Endodermal cell (in vitro differentiated cells): Measurements from ENCODE around the gene NUP85. TPM values are rescaled to one million over a fixed set of nuclear protein-coding genes. Genes with fewer than 3 reads are reported as not detected.
"Not testable (repeated sequence)": the region's sequence is repeated elsewhere in the genome, so short reads cannot be mapped to it uniquely, and the experiment has no call there.

ENCODE experiments used
- DNase-seq: peaks from one replicate; pipeline ENCODE4 v3.0.0-alpha.2; 2017
- H3K27ac ChIP-seq: 2 replicates; pipeline ENCODE4 v1.5.1; 2013; ENCODE audit warnings: mild to moderate bottlenecking, low read depth, low read length, moderate library complexity
- H3K27me3 ChIP-seq: 2 replicates; pipeline ENCODE4 v1.6.1; 2013; ENCODE audit warnings: mild to moderate bottlenecking, low read length, moderate library complexity; ENCODE audit not compliant: insufficient read depth, control insufficient read depth, poor library complexity, severe bottlenecking
- H3K36me3 ChIP-seq: 2 replicates; pipeline ENCODE4 v1.7.0; 2013; ENCODE audit warnings: mild to moderate bottlenecking, low read length, moderate library complexity; ENCODE audit not compliant: control insufficient read depth, insufficient read depth
- H3K4me1 ChIP-seq: one replicate; pipeline ENCODE4 v1.7.0; 2013; ENCODE audit warnings: low read length; ENCODE audit not compliant: control insufficient read depth, insufficient read depth
- H3K4me3 ChIP-seq: 2 replicates; pipeline ENCODE4 v1.5.1; 2013; ENCODE audit warnings: mild to moderate bottlenecking, low read length, moderate library complexity
- H3K9ac ChIP-seq: 2 replicates; pipeline ENCODE4 v1.6.1; 2013; ENCODE audit warnings: mild to moderate bottlenecking, low read length, moderate library complexity; ENCODE audit not compliant: poor library complexity, severe bottlenecking; ENCODE audit errors: extremely low read depth
- H3K9me3 ChIP-seq: 2 replicates; pipeline ENCODE4 v1.6.1; 2013; ENCODE audit warnings: mild to moderate bottlenecking, low read length, moderate library complexity; ENCODE audit not compliant: control insufficient read depth
- H3K27ac Mint-ChIP-seq: 2 replicates; pipeline ENCODE4 v1.8.0; 2020; ENCODE audit warnings: mixed read lengths
- H3K27me3 Mint-ChIP-seq: 2 replicates; pipeline ENCODE4 v1.8.0; 2021; ENCODE audit warnings: mild to moderate bottlenecking, mixed read lengths; ENCODE audit not compliant: insufficient read depth
- H3K36me3 Mint-ChIP-seq: 2 replicates; pipeline ENCODE4 v1.8.0; 2020; ENCODE audit warnings: low read depth, mixed read lengths
- H3K4me1 Mint-ChIP-seq: 2 replicates; pipeline ENCODE4 v1.8.0; 2020; ENCODE audit warnings: mixed read lengths
- H3K4me3 Mint-ChIP-seq: 2 replicates; pipeline ENCODE4 v1.8.0; 2020; ENCODE audit warnings: mild to moderate bottlenecking, moderate library complexity, mixed read lengths
- H3K9me3 Mint-ChIP-seq: 2 replicates; pipeline ENCODE4 v1.8.0; 2020; ENCODE audit warnings: mild to moderate bottlenecking, mixed read lengths
- WGBS, 2 experiments: methylation state at CpG; one replicate each; pipeline versions ENCODE4 v1.1.5 to v1.1.7; 2013; ENCODE audit warnings: missing lambda C conversion rate in 2 of 2, mixed read lengths in 1 of 2; ENCODE audit not compliant: insufficient coverage in 1 of 2, insufficient read length in 1 of 2; 5-methylcytosine and 5-hydroxymethylcytosine counted together
- total RNA-seq, 2 donors: library from RNA; stranded (reverse); fragmentation: NEBNext Ultra II Directional in 1 of 2; extraction: Animal tissue kit (Norgen Biotek cat#: 25700) in 1 of 2; gene quantifications; 2 replicates in 1 of 2; 3 replicates in 1 of 2; pipeline ENCODE4 v1.2.1, GENCODE V29; 2021
- TF ChIP-seq, protein P1 (sequence below): fragments of 200-600 bp; sonication (generic); conservative IDR thresholded peaks from 2 replicates; pipeline ENCODE4 v1.5.0; 2021; ENCODE audit warnings: antibody characterized with exemption, mild to moderate bottlenecking

NUP85 gene
- total RNA-seq, 2 donors from 2014 or later: 105 to 117 TPM

DNA sequence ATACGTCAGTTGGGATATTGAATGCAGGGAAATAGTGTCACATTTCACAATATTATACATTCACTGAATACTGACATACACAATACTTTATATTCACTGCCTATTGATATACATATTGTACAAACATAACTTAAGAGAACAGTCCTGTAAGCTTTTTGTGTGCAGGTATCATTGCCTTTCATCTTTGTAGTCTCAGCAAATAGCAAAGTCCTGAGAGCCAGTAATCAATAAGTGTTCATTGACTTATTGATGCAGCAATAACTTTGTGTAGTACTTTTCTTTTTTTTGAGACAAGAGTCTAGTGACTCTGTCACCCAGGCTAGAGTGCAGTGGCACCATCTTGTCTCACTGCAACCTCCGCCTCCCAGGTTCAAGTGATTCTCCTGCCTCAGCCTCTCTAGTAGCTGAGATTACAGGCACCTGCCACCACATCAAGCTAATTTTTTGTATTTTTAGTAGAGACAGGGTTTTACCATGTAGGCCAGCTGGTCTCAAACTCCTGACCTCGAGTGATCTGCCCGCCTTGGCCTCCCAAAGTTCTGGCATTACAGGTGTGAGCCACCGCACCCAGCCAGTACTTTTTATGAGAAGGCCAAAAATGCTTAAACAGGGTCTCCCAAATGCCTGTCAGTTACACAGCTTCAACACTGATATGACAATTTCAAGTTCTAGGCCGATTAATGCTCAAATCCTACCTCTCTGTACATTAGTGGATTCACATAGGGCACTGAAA is 5.4 kb upstream of the NUP85 start:
- Histone ChIP-seq H3K9me3 (no peaks in the 10 kb centered on the region), H3K4me3 (no peak overlapping the region), H3K4me1 (no peaks in the 10 kb centered on the region), H3K36me3 (no peaks in the 10 kb centered on the region), H3K27me3 (no peaks in the 10 kb centered on the region), H3K9ac (no peak overlapping the region), H3K27ac (no peak overlapping the region)
- Mint-ChIP-seq H3K4me1 (no peaks in the 10 kb centered on the region), H3K27ac (no peak overlapping the region), H3K4me3 (no peak overlapping the region), H3K27me3 (peaks cover 5% of the 10 kb centered on the region), H3K9me3 (no peaks in the 10 kb centered on the region), H3K36me3 (no peaks in the 10 kb centered on the region)
- DNase-seq: no peak
- TF ChIP-seq, protein P1, sequence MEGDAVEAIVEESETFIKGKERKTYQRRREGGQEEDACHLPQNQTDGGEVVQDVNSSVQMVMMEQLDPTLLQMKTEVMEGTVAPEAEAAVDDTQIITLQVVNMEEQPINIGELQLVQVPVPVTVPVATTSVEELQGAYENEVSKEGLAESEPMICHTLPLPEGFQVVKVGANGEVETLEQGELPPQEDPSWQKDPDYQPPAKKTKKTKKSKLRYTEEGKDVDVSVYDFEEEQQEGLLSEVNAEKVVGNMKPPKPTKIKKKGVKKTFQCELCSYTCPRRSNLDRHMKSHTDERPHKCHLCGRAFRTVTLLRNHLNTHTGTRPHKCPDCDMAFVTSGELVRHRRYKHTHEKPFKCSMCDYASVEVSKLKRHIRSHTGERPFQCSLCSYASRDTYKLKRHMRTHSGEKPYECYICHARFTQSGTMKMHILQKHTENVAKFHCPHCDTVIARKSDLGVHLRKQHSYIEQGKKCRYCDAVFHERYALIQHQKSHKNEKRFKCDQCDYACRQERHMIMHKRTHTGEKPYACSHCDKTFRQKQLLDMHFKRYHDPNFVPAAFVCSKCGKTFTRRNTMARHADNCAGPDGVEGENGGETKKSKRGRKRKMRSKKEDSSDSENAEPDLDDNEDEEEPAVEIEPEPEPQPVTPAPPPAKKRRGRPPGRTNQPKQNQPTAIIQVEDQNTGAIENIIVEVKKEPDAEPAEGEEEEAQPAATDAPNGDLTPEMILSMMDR: no peak
- WGBS, 2 experiments: 81 to 90% methylated on average over 3 to 6 of the region's 6 CpGs

DNA sequence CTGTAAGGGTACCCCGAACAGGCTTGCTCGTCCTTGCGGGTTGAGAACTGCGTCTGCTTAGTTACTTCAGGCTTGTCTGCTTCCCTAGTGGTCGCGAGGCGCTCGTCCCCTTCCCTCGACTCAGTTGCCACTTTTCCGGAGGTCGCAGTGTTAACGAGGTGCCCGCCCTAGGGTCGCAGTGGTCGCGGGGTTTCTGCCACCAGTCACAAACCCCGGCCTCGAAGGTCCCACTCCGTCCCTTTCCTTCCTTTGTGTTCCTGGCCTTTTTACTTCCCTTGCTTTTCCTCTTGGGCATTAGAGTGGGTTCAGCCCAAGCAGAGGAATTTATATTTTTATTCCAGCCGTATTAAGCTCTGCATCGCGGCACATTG is 299 bp downstream of the NUP85 start:
- peaks cover 6% of the 10 kb centered on the region for H3K4me1 Mint-ChIP-seq
- Histone ChIP-seq H3K27ac (peak overlapping the region; percentile 100), H3K27me3 (no peaks in the 10 kb centered on the region), H3K4me3 (peak overlapping the region; percentile 98), H3K9ac (peak overlapping the region; percentile 98), H3K9me3 (no peaks in the 10 kb centered on the region), H3K36me3 (peaks cover 25% of the 10 kb centered on the region), H3K4me1 (no peaks in the 10 kb centered on the region)
- peak overlapping the region; percentile 94 for H3K4me3 Mint-ChIP-seq
- no peak for DNase-seq
- H3K9me3 Mint-ChIP-seq: no peaks in the 10 kb centered on the region
- no peaks in the 10 kb centered on the region for H3K27me3 Mint-ChIP-seq
- H3K36me3 Mint-ChIP-seq: peaks cover 19% of the 10 kb centered on the region
- 0 to 1% methylated on average over 20 to 22 of the region's 22 CpGs for WGBS, 2 experiments
- H3K27ac Mint-ChIP-seq: peak overlapping the region; percentile 100
- TF ChIP-seq, protein P1: peak; percentile 30

DNA sequence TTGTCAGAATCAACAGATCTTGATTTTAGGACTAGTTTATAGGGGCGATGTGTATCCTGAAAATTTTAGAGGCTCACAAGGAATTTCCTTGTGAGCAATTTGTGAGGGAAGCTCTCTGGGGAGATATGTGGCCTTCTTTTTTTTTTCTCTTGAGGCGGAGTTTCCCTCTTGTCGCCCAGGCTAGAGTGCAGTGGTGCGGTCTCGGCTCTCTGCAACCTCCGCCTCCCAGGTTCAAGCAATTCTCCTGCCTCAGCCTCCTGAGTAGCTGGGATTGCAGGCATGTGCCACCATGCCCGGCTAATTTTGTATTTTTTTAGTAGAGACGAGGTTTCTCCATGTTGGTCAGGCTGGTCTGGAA is 1.6 kb downstream of the NUP85 start:
- H3K36me3 Mint-ChIP-seq: peaks cover 27% of the 10 kb centered on the region
- H3K4me1 ChIP-seq, H3K27ac ChIP-seq, DNase-seq, H3K27me3 Mint-ChIP-seq, H3K9ac ChIP-seq, H3K4me1 Mint-ChIP-seq, H3K9me3 ChIP-seq, H3K27me3 ChIP-seq, H3K9me3 Mint-ChIP-seq: not testable (repeated sequence)
- peak overlapping the region; percentile 94 for H3K4me3 Mint-ChIP-seq
- H3K36me3 ChIP-seq: peaks cover 33% of the 10 kb centered on the region
- WGBS, 2 experiments: 93 to 100% methylated on average over 3 to 8 of the region's 8 CpGs
- H3K4me3 ChIP-seq: peak overlapping the region; percentile 98
- H3K27ac Mint-ChIP-seq: peak overlapping the region; percentile 75

DNA sequence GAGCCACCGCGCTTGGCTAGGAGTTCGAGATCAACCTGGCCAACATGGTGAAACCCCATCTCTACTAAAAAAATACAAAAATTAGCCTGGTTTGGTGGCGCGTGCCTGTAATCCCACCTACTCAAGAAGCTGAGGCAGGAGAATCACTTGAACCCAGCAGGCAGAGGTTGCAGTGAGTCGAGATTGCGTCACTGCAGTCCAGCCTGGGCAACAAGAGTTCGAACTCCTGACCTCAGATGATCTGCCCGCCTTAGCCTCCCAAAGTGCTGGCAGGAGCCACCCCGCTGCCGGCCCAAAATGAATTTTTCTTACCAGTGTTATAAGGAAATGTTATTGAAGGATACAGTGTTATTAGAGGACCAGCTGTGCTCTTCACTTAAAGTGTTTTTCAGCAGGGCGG is 2.3 kb downstream of the NUP85 start:
- H3K4me1 ChIP-seq: no peaks in the 10 kb centered on the region
- DNase-seq: no peak
- peaks cover 30% of the 10 kb centered on the region for H3K36me3 Mint-ChIP-seq
- TF ChIP-seq, protein P1: no peak
- no peak overlapping the region for H3K27ac Mint-ChIP-seq
- peaks cover 6% of the 10 kb centered on the region for H3K4me1 Mint-ChIP-seq
- H3K36me3 ChIP-seq: peaks cover 40% of the 10 kb centered on the region
- H3K9ac ChIP-seq: no peak overlapping the region
- 87 to 89% methylated on average over 12 of the region's 12 CpGs for WGBS, 2 experiments
- H3K9me3 Mint-ChIP-seq: no peaks in the 10 kb centered on the region
- no peaks in the 10 kb centered on the region for H3K9me3 ChIP-seq
- H3K27me3 ChIP-seq: no peaks in the 10 kb centered on the region
- no peak overlapping the region for H3K4me3 Mint-ChIP-seq
- H3K27ac ChIP-seq: no peak overlapping the region
- H3K27me3 Mint-ChIP-seq: no peaks in the 10 kb centered on the region
- no peak overlapping the region for H3K4me3 ChIP-seq
